ENCODE data around the gene RNF103. TPM values are rescaled to one million over a fixed set of nuclear protein-coding genes. Genes with fewer than 3 reads are reported as not detected.

The RNF103 gene
- total and polyA plus RNA-seq, 2 of the 13 experiments (the other 11 are each of a cell fraction or from before 2014, with no cell fraction given) = 19.8 to 21.1 TPM

- TF ChIP-seq SCMH1 (CRISPR knock-in tag; IDR thresholded peaks at IDR 0.05; ENCODE audit: borderline replicate concordance) (no peak), TBX3 (IDR thresholded peaks at IDR 0.05; ENCODE audit: borderline replicate concordance) (no peak), ZNF337 (CRISPR knock-in tag; IDR thresholded peaks at IDR 0.05; ENCODE audit: borderline replicate concordance, low read depth) (no peak), PCBP1 (IDR thresholded peaks at IDR 0.05; ENCODE audit: borderline replicate concordance, low read depth, low read length) (no peak), SP4 (CRISPR knock-in tag; IDR thresholded peaks at IDR 0.05) (no peak), GZF1 (CRISPR knock-in tag; IDR thresholded peaks at IDR 0.05) (no peak), POLR2A (IDR thresholded peaks at IDR 0.05; ENCODE audit: insufficient read depth in 1 of 2, low read depth in 2 of 2, low read length in 2 of 2) (no peak), HNRNPK (IDR thresholded peaks at IDR 0.05; ENCODE audit: low read depth, low read length, poor library complexity, severe bottlenecking) (no peak), HMG20B (CRISPR knock-in tag; conservative IDR thresholded peaks at IDR 0.05) (no peak), CHD2 (IDR thresholded peaks at IDR 0.05; ENCODE audit: low read depth, low read length) (no peak), PPARG (CRISPR knock-in tag; conservative IDR thresholded peaks at IDR 0.05) (no peak; the same call in none of the 2 replicates), SRSF4 (IDR thresholded peaks at IDR 0.05; ENCODE audit: low read depth, low read length, poor library complexity, severe bottlenecking) (no peak), IKZF5 (CRISPR knock-in tag; IDR thresholded peaks at IDR 0.05) (no peak), BORCS8-MEF2B (CRISPR knock-in tag; IDR thresholded peaks at IDR 0.05) (no peak), ARNT2 (CRISPR knock-in tag; IDR thresholded peaks at IDR 0.05; ENCODE audit: low read depth) (no peak), ARID3A (IDR thresholded peaks at IDR 0.05; ENCODE audit: low read depth, low read length) (no peak), TEF (CRISPR knock-in tag; IDR thresholded peaks at IDR 0.05) (no peak), MTF1 (CRISPR knock-in tag; IDR thresholded peaks at IDR 0.05) (no peak)
- TF ChIP-seq, protein P1, sequence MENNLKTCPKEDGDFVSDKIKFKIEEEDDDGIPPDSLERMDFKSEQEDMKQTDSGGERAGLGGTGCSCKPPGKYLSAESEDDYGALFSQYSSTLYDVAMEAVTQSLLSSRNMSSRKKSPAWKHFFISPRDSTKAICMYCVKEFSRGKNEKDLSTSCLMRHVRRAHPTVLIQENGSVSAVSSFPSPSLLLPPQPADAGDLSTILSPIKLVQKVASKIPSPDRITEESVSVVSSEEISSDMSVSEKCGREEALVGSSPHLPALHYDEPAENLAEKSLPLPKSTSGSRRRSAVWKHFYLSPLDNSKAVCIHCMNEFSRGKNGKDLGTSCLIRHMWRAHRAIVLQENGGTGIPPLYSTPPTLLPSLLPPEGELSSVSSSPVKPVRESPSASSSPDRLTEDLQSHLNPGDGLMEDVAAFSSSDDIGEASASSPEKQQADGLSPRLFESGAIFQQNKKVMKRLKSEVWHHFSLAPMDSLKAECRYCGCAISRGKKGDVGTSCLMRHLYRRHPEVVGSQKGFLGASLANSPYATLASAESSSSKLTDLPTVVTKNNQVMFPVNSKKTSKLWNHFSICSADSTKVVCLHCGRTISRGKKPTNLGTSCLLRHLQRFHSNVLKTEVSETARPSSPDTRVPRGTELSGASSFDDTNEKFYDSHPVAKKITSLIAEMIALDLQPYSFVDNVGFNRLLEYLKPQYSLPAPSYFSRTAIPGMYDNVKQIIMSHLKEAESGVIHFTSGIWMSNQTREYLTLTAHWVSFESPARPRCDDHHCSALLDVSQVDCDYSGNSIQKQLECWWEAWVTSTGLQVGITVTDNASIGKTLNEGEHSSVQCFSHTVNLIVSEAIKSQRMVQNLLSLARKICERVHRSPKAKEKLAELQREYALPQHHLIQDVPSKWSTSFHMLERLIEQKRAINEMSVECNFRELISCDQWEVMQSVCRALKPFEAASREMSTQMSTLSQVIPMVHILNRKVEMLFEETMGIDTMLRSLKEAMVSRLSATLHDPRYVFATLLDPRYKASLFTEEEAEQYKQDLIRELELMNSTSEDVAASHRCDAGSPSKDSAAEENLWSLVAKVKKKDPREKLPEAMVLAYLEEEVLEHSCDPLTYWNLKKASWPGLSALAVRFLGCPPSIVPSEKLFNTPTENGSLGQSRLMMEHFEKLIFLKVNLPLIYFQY (CRISPR knock-in tag; IDR thresholded peaks at IDR 0.05; ENCODE audit: borderline replicate concordance) = no peak
- TF ChIP-seq, protein P2, sequence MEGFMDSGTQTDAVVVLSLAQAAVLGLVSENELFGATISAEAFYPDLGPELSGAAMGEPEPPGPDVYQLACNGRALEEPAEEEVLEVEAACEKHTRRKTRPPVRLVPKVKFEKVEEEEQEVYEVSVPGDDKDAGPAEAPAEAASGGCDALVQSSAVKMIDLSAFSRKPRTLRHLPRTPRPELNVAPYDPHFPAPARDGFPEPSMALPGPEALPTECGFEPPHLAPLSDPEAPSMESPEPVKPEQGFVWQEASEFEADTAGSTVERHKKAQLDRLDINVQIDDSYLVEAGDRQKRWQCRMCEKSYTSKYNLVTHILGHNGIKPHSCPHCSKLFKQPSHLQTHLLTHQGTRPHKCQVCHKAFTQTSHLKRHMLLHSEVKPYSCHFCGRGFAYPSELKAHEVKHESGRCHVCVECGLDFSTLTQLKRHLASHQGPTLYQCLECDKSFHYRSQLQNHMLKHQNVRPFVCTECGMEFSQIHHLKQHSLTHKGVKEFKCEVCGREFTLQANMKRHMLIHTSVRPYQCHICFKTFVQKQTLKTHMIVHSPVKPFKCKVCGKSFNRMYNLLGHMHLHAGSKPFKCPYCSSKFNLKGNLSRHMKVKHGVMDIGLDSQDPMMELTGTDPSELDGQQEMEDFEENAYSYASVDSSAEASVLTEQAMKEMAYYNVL (CRISPR knock-in tag; IDR thresholded peaks at IDR 0.05; ENCODE audit: borderline replicate concordance) = peak; percentile 82; the same call in 1 of the 2 replicates
- TF ChIP-seq, protein P3, sequence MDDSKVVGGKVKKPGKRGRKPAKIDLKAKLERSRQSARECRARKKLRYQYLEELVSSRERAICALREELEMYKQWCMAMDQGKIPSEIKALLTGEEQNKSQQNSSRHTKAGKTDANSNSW (CRISPR knock-in tag; IDR thresholded peaks at IDR 0.05; ENCODE audit: borderline replicate concordance) = no peak
Measured at GRCh38 chr2:86632672-86633071, 9.0 kb upstream of the RNF103 start (continued).

All from HepG2 (cell line).